ENCODE data around the gene MED13L. TPM values are rescaled to one million over a fixed set of nuclear protein-coding genes. Genes with fewer than 3 reads are reported as not detected.
"Not testable (repeated sequence)": the region's sequence is repeated elsewhere in the genome, so short reads cannot be mapped to it uniquely, and the experiment has no call there.

Gene MED13L
- total RNA-seq, 1 donor from 2014 or later, result 147 TPM

DNA sequence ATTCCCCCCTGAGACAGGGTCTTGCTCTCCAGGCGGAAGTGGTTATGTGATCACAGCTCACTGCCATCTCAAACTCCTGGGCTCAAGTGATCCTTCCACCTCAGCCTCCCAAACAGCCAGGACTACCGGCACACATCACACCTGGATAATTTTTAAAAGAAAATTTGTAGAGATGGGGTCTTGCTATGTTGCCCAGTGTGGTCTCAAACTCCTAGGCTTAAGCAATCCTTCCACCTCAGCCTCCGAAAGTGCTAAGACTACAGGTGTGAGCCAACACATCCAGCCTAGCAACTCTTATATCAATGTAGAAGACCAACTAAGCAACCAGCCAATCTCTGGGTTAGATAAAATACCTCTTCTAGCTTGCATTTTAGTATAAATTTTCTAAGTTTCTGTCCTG, 297.2 kb downstream of the MED13L start:
- H3K4me1 ChIP-seq, result peaks cover 5% of the 10 kb centered on the region
- no peak overlapping the region for H3K4me3 ChIP-seq
- intact Hi-C loops (cut with DNase I), result no loop called here
- ATAC-seq (no peak), DNase-seq (no peak)
- H3K9me3 ChIP-seq, result no peaks in the 10 kb centered on the region
- no peaks in the 10 kb centered on the region for H3K27me3 ChIP-seq
- peaks cover 76% of the 10 kb centered on the region for H3K36me3 ChIP-seq
- no peak overlapping the region for H3K27ac ChIP-seq
- TF ChIP-seq, protein P1, sequence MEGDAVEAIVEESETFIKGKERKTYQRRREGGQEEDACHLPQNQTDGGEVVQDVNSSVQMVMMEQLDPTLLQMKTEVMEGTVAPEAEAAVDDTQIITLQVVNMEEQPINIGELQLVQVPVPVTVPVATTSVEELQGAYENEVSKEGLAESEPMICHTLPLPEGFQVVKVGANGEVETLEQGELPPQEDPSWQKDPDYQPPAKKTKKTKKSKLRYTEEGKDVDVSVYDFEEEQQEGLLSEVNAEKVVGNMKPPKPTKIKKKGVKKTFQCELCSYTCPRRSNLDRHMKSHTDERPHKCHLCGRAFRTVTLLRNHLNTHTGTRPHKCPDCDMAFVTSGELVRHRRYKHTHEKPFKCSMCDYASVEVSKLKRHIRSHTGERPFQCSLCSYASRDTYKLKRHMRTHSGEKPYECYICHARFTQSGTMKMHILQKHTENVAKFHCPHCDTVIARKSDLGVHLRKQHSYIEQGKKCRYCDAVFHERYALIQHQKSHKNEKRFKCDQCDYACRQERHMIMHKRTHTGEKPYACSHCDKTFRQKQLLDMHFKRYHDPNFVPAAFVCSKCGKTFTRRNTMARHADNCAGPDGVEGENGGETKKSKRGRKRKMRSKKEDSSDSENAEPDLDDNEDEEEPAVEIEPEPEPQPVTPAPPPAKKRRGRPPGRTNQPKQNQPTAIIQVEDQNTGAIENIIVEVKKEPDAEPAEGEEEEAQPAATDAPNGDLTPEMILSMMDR (IDR thresholded peaks at IDR 0.05), result no peak

DNA sequence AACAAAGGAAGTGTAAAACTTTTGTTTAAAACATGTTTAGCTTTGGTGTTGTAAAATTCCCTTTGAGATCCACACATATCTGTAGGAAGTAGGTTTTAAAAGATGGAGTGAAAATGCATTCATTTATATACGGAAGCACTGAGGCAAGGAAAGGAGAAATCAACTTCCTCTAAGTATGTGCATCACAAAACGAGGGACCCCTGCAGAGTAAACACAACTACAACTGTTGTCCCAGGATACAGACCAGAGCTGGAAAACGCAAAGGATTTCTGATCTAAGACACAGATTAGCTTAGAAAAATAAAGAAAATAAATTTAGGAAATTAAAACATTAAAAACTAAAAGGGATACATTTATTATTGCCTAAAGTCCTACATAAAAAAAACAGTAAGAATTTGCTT, 297.6 kb downstream of the MED13L start:
- TF ChIP-seq, protein P1 (IDR thresholded peaks at IDR 0.05), result no peak
- no peak for ATAC-seq
- no peaks in the 10 kb centered on the region for H3K27me3 ChIP-seq
- intact Hi-C loops (cut with DNase I), result no loop called here
- peaks cover 81% of the 10 kb centered on the region for H3K36me3 ChIP-seq
- H3K9me3 ChIP-seq, result no peaks in the 10 kb centered on the region
- no peak for DNase-seq
- no peak overlapping the region for H3K4me3 ChIP-seq
- peaks cover 5% of the 10 kb centered on the region for H3K4me1 ChIP-seq
- H3K27ac ChIP-seq, result no peak overlapping the region

DNA sequence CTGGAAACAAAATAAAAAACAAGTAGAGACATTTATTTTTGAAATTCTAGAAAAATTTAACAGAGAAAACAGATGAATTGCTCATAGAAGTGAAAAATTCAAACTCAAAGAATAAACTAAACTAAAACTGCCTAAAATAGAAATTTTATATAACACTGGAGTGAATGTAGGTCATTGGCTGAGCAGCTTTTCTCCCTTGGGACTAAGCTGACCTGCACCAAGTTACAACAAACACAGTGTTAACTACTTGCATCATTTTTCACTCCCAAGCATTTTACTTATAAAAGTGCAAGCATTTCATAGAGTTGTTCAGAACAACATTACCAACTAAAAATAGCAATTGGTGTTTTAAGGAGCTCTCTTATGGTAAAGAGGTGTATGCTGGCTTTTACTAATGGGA, 298.1 kb downstream of the MED13L start:
- TF ChIP-seq, protein P1 (IDR thresholded peaks at IDR 0.05), result no peak
- Histone ChIP-seq H3K36me3 (peaks cover 79% of the 10 kb centered on the region), H3K27me3 (no peaks in the 10 kb centered on the region), H3K9me3 (no peaks in the 10 kb centered on the region), H3K27ac (no peak overlapping the region), H3K4me1 (peaks cover 5% of the 10 kb centered on the region), H3K4me3 (no peak overlapping the region)
- ATAC-seq (no peak), DNase-seq (no peak)
- intact Hi-C loops (cut with DNase I), result no loop called here

DNA sequence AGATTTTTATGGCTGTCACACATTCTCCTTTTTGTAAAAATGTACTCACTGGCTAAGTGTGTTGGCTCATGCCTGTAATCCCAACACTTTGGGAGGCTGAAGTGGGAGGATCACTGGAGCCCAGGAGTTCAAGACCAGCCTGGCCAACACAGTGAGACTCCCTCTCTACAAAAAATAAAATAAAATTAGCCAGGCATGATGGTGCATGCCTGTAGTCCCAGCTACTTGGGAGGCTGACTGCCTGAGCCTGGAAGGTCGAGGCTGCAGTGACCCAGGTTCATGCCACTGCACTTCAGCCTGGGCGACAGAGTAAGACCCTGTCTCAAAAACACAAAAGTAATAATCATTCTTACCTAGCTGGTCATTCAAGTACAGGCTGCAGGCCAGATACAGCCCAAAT, 300.7 kb downstream of the MED13L start:
- intact Hi-C loops (cut with DNase I); DNase-seq; H3K4me3 ChIP-seq; H3K9me3 ChIP-seq; ATAC-seq; H3K4me1 ChIP-seq; H3K27me3 ChIP-seq; H3K27ac ChIP-seq: not testable (repeated sequence)
- H3K36me3 ChIP-seq, result peaks cover 72% of the 10 kb centered on the region

DNA sequence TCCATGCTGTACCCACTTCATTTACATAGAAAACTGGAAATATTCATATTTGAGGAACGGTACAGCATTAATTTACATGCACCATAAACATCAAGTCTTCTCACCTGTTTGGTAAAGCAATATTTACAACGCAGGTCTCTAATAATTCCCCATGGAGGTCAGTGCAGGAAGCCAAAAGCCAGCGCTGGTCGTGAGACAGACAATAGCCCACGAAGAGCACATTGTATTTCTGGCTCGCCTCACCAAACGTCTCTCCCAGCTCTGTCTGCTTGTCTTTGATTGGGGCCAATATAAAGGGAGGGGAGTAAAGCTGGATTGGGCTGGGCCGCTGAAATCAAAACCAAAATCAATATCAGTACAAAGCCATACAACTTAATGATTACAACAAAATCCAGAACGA, 302.1 kb downstream of the MED13L start:
- Histone ChIP-seq H3K36me3 (peaks cover 72% of the 10 kb centered on the region), H3K9me3 (no peaks in the 10 kb centered on the region), H3K4me1 (peaks cover 5% of the 10 kb centered on the region), H3K27ac (no peak overlapping the region), H3K27me3 (no peaks in the 10 kb centered on the region), H3K4me3 (no peak overlapping the region)
- intact Hi-C loops (cut with DNase I), result no loop called here
- TF ChIP-seq, protein P1 (IDR thresholded peaks at IDR 0.05), result no peak
- ATAC-seq (no peak), DNase-seq (no peak)

DNA sequence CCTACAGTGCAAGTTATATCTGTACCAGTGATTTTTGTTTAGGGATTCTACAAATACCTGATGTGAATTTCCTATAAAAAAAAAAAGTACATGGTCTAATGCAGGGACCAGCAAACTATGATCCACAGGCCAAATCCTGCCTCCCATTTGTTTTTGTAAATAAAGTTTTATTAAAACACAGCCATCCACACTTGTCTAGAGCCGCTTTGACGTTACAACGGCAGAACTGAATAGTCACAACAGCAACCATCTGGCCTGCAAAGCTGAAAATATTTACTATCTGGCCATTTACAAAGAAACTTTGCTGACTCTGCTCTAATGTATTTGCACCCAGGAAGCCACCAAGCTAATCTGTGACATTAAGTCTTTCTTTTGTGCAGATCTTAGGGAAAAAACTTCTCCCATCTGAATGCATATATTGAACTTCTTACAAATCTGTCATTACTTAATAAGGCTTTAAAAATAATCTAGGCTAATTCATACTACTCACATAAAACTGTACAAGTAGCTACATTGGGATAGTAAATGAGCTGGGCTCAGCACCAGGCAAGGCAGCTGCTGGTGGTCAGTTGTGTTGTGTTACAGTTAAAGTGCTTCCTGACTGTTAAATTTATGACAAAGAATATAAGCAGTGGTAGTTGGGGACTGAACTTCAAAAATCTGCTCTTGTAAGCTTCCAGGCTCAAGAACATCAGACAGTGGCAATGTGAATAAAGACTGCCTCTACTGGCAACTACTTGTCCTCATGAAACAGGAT, 303.3 kb downstream of the MED13L start:
- no peak for DNase-seq

More for the DNA sequence above, 303.3 kb downstream of the MED13L start:
- Histone ChIP-seq H3K27me3 (no peaks in the 10 kb centered on the region), H3K4me3 (no peak overlapping the region), H3K9me3 (no peaks in the 10 kb centered on the region), H3K36me3 (peaks cover 72% of the 10 kb centered on the region), H3K4me1 (no peaks in the 10 kb centered on the region), H3K27ac (no peak overlapping the region)
- intact Hi-C loops (cut with DNase I), result no loop called here
- TF ChIP-seq, protein P1 (IDR thresholded peaks at IDR 0.05), result no peak
- ATAC-seq, result no peak
